WTC11 (cell line): ENCODE results near the gene PDE8A. TPM values are rescaled to one million over a fixed set of nuclear protein-coding genes. Genes with fewer than 3 reads are reported as not detected.
A peak's percentile ranks its signal among the peaks of the same experiment; 100 is the strongest.

Source experiments
- ATAC-seq: fragments of 200-7000 bp; cut with Tn5 transposase; 2 replicates; pipeline ENCODE4 v1.10.0; 2021; ENCODE audit warnings: mild to moderate bottlenecking, moderate library complexity
- CTCF ChIA-PET: fragments of 300-600 bp; sonication (Branson Sonifier 250); formaldehyde crosslinking; loops from one replicate; lab custom pipeline; 2021; ENCODE audit warnings: antibody characterized with exemption; lab: Charles Lee
- POLR2A ChIA-PET: fragments of 350-600 bp; sonication (Branson Sonifier 250); formaldehyde crosslinking; loops from one replicate; lab custom pipeline; 2021; ENCODE audit warnings: antibody characterized with exemption; lab: Charles Lee
- DNase-seq: peaks from one replicate; pipeline ENCODE4 v3.0.0; 2021; ENCODE audit warnings: low spot score
- H3K27ac Mint-ChIP-seq: 2 replicates; pipeline ENCODE4 v1.8.0; 2021; ENCODE audit warnings: mixed read lengths
- H3K27me3 Mint-ChIP-seq: 2 replicates; pipeline ENCODE4 v1.8.0; 2021; ENCODE audit warnings: low read depth, mild to moderate bottlenecking, moderate library complexity, mixed read lengths
- H3K36me3 Mint-ChIP-seq: 2 replicates; pipeline ENCODE4 v1.8.0; 2021; ENCODE audit warnings: mixed read lengths
- H3K4me1 Mint-ChIP-seq: 2 replicates; pipeline ENCODE4 v1.8.0; 2022; ENCODE audit warnings: mixed read lengths
- H3K4me3 Mint-ChIP-seq: 2 replicates; pipeline ENCODE4 v1.8.0; 2021; ENCODE audit warnings: mild to moderate bottlenecking, moderate library complexity, mixed read lengths
- H3K9me3 Mint-ChIP-seq: 2 replicates; pipeline ENCODE4 v1.8.0; 2021; ENCODE audit warnings: mixed read lengths
- AR ChIP-seq: fragments of 250-450 bp; sonication (Bioruptor Pico); IDR thresholded peaks from 2 replicates; pipeline ENCODE4 v1.9.0; 2021; ENCODE audit warnings: mild to moderate bottlenecking
- CBFB ChIP-seq: sonication (generic); formaldehyde crosslinking; IDR thresholded peaks from 2 replicates; pipeline ENCODE4 v1.8.1; 2022; ENCODE audit warnings: mild to moderate bottlenecking, low read depth, missing genetic modification reagents
- CREB1 ChIP-seq: sonication (generic); formaldehyde crosslinking; IDR thresholded peaks from 2 replicates; pipeline ENCODE4 v1.8.0; 2023; ENCODE audit warnings: mild to moderate bottlenecking, missing genetic modification reagents
- CTCF ChIP-seq: fragments of 200-600 bp; IDR thresholded peaks from 2 replicates; pipeline ENCODE4 v1.8.0; 2022; ENCODE audit warnings: antibody characterized with exemption
- E2F1 ChIP-seq: sonication (generic); formaldehyde crosslinking; IDR thresholded peaks from 2 replicates; pipeline ENCODE4 v1.8.0; 2022; ENCODE audit warnings: mild to moderate bottlenecking, missing genetic modification reagents
- EMX1 ChIP-seq: fragments of 250-450 bp; sonication (Bioruptor Pico); IDR thresholded peaks from 2 replicates; pipeline ENCODE4 v1.8.0; 2021; ENCODE audit warnings: mild to moderate bottlenecking
- ERG ChIP-seq: fragments of 250-450 bp; sonication (Bioruptor Pico); IDR thresholded peaks from 2 replicates; pipeline ENCODE4 v1.8.0; 2021; ENCODE audit warnings: mild to moderate bottlenecking
- FOXJ3 ChIP-seq: sonication (generic); formaldehyde crosslinking; IDR thresholded peaks from 2 replicates; pipeline ENCODE4 v1.9.0; 2021; ENCODE audit warnings: missing genetic modification reagents, mild to moderate bottlenecking, borderline replicate concordance
- FOXK1 ChIP-seq: sonication (generic); formaldehyde crosslinking; IDR thresholded peaks from 2 replicates; pipeline ENCODE4 v1.8.0; 2022; ENCODE audit warnings: mild to moderate bottlenecking, moderate library complexity, missing genetic modification reagents
- GABPB1 ChIP-seq: sonication (generic); formaldehyde crosslinking; IDR thresholded peaks from 2 replicates; pipeline ENCODE4 v1.8.1; 2023; ENCODE audit warnings: mild to moderate bottlenecking, missing genetic modification reagents
- HMGA2 ChIP-seq: fragments of 250-450 bp; sonication (Bioruptor Pico); IDR thresholded peaks from 2 replicates; pipeline ENCODE4 v1.4.0; 2021; ENCODE audit warnings: mild to moderate bottlenecking, moderate library complexity
- IRF2 ChIP-seq: sonication (generic); formaldehyde crosslinking; IDR thresholded peaks from 2 replicates; pipeline ENCODE4 v1.8.0; 2022; ENCODE audit warnings: low read depth, missing genetic modification reagents, borderline replicate concordance
- NFE2L1 ChIP-seq: sonication (generic); formaldehyde crosslinking; IDR thresholded peaks from 2 replicates; pipeline ENCODE4 v1.8.1; 2023; ENCODE audit warnings: missing genetic modification reagents
- NR1H2 ChIP-seq: sonication (generic); formaldehyde crosslinking; IDR thresholded peaks from 2 replicates; pipeline ENCODE4 v1.9.0; 2021; ENCODE audit warnings: mild to moderate bottlenecking, moderate library complexity, missing genetic modification reagents
- NR3C1 ChIP-seq: sonication (generic); formaldehyde crosslinking; conservative IDR thresholded peaks from 2 replicates; pipeline ENCODE4 v1.8.1; 2023; ENCODE audit warnings: low read depth, mild to moderate bottlenecking, missing genetic modification reagents
- PRDM15 ChIP-seq: sonication (generic); formaldehyde crosslinking; IDR thresholded peaks from 2 replicates; pipeline ENCODE4 v1.8.0; 2022; ENCODE audit warnings: missing genetic modification reagents
- PREB ChIP-seq: sonication (generic); formaldehyde crosslinking; IDR thresholded peaks from 2 replicates; pipeline ENCODE4 v1.8.1; 2022; ENCODE audit warnings: mild to moderate bottlenecking, missing genetic modification reagents, moderate library complexity, borderline replicate concordance
- PRRX2 ChIP-seq: fragments of 250-450 bp; sonication (Bioruptor Pico); IDR thresholded peaks from 2 replicates; pipeline ENCODE4 v1.8.0; 2021; ENCODE audit warnings: mild to moderate bottlenecking
- SOX15 ChIP-seq: fragments of 250-450 bp; sonication (Bioruptor Pico); IDR thresholded peaks from 2 replicates; pipeline ENCODE4 v1.9.0; 2021; ENCODE audit warnings: mild to moderate bottlenecking
- SP1 ChIP-seq: sonication (generic); formaldehyde crosslinking; conservative IDR thresholded peaks from 2 replicates; pipeline ENCODE4 v1.8.1; 2022; ENCODE audit warnings: missing genetic modification reagents
- TCF7 ChIP-seq: sonication (generic); formaldehyde crosslinking; IDR thresholded peaks from 2 replicates; pipeline ENCODE4 v1.8.0; 2022; ENCODE audit warnings: mild to moderate bottlenecking, low read depth, missing genetic modification reagents, moderate library complexity
- TEAD4 ChIP-seq: sonication (generic); formaldehyde crosslinking; IDR thresholded peaks from 2 replicates; pipeline ENCODE4 v1.8.0; 2022; ENCODE audit warnings: mild to moderate bottlenecking, missing genetic modification reagents
- ZBTB21 ChIP-seq: sonication (generic); formaldehyde crosslinking; IDR thresholded peaks from 2 replicates; pipeline ENCODE4 v1.8.1; 2023; ENCODE audit warnings: mild to moderate bottlenecking, missing genetic modification reagents, borderline replicate concordance
- ZNF121 ChIP-seq: sonication (generic); formaldehyde crosslinking; IDR thresholded peaks from 2 replicates; pipeline ENCODE4 v1.8.0; 2023; ENCODE audit warnings: missing genetic modification reagents
- ZNF138 ChIP-seq: sonication (generic); formaldehyde crosslinking; conservative IDR thresholded peaks from 2 replicates; pipeline ENCODE4 v1.8.1; 2022; ENCODE audit warnings: mild to moderate bottlenecking, moderate library complexity, missing genetic modification reagents
- ZNF263 ChIP-seq: sonication (generic); formaldehyde crosslinking; IDR thresholded peaks from 2 replicates; pipeline ENCODE4 v1.8.1; 2022; ENCODE audit warnings: low read depth, mild to moderate bottlenecking, moderate library complexity, missing genetic modification reagents
- total RNA-seq: library from RNA; stranded (reverse); gene quantifications from 3 replicates; pipeline ENCODE4 v1.2.3, GENCODE V29; 2021

Gene PDE8A
- total RNA-seq, 1 experiment from 2014 or later = 13.9 TPM

GRCh38 chr15:84980196-84981053, 1.2 kb upstream of the PDE8A start:
- Mint-ChIP-seq H3K36me3 (no peaks in the 10 kb centered on the region), H3K4me3 (peak overlapping the region; percentile 89), H3K4me1 (peaks cover 32% of the 10 kb centered on the region), H3K27me3 (peaks cover 54% of the 10 kb centered on the region), H3K9me3 (no peaks in the 10 kb centered on the region), H3K27ac (peak overlapping the region; percentile 94)
- peak; percentile 52 for ATAC-seq
- DNase-seq = peak; percentile 89
- ChIA-PET CTCF (interaction anchor here (0.6 to 2.7 kb wide), 16 partner anchors 13 to 410 kb away, joined by 3 to 22 read pairs (median 5); partner anchors contain the start of gene ALPK3), POLR2A (interaction anchor here (0.6 to 2.0 kb wide), 6 partner anchors 19 to 410 kb away, joined by 3 to 5 read pairs (median 3); no protein-coding TSS in a partner anchor)
- TF ChIP-seq NR3C1 (CRISPR knock-in tag) = no peak
- no peak for TF ChIP-seq CTCF
- no peak for TF ChIP-seq TCF7 (CRISPR knock-in tag)
- TF ChIP-seq ZBTB21 = peak; percentile 86
- TF ChIP-seq PREB (CRISPR knock-in tag) = no peak
- peak; percentile 100 for TF ChIP-seq ZNF121 (CRISPR knock-in tag)
- no peak for TF ChIP-seq NR1H2 (CRISPR knock-in tag)
- no peak for TF ChIP-seq IRF2 (CRISPR knock-in tag)
- TF ChIP-seq HMGA2 = no peak
- TF ChIP-seq CBFB (CRISPR knock-in tag) = no peak
- no peak for TF ChIP-seq ZNF138 (CRISPR knock-in tag)
- TF ChIP-seq TEAD4 = no peak
- TF ChIP-seq GABPB1 (CRISPR knock-in tag) = peak; percentile 44; the same call in 1 of the 2 replicates
- no peak for TF ChIP-seq PRRX2 (CRISPR knock-in tag)
- no peak for TF ChIP-seq CREB1
- TF ChIP-seq NFE2L1 (CRISPR knock-in tag) = peak; percentile 19; the same call in 1 of the 2 replicates
- TF ChIP-seq ZNF263 (CRISPR knock-in tag) = no peak
- no peak for TF ChIP-seq SOX15 (CRISPR knock-in tag)
- no peak for TF ChIP-seq EMX1 (CRISPR knock-in tag)
- TF ChIP-seq E2F1 = no peak
- no peak for TF ChIP-seq FOXJ3 (CRISPR knock-in tag)
- peak; percentile 54; the same call in 1 of the 2 replicates for TF ChIP-seq SP1 (CRISPR knock-in tag)
- no peak for TF ChIP-seq ERG (CRISPR knock-in tag)
- peak; percentile 99 for TF ChIP-seq PRDM15
- TF ChIP-seq AR (CRISPR knock-in tag) = no peak
- peak; percentile 54; the same call in 1 of the 2 replicates for TF ChIP-seq FOXK1 (CRISPR knock-in tag)
